ENCODE results near the gene PAF1. TPM values are rescaled to one million over a fixed set of nuclear protein-coding genes. Genes with fewer than 3 reads are reported as not detected.

PAF1 gene
- polyA plus RNA-seq, 2 of the 4 experiments (the other 2 are of a cell fraction), result 103 to 110 TPM

DNA sequence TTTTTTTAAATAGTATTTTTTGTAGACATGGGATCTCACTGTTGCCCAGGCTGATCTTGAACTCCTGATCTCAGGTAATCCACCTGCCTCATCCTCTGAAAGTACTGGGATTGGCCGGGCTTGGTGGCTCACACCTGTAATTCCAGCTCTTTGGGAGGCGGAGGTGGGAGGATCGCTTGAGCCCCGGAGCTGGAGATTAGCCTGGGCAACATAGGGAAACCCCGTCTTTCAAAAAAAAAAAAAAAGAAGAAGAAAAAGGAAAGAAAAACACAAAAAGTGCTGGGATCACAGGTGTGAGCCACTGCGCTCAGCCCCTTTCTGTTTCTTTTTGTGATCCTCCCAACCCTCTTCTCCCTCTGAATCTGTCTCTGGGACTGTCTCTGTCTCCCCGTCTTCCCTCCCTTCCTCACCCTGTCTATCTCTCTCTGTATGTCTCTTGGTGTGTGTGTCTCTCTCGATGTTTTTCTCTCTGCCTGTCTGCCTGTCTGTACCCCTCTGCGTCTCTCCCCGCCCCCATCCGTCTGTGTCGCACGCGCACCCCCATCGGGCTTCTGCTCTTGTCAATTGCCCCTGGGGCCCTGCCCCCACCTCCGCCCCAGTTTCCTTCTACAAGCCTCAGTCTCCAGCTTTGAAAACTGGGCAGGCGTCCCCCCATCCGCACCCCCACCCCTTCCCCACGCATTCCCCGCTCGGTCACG is 15.2 kb upstream of the PAF1 start:
- peak overlapping the region; percentile 94 to 99 for H3K27ac ChIP-seq
- WGBS (ENCODE audit: missing lambda C conversion rate), result 37% methylated on average over 17 of the region's 22 CpGs
- DNase-seq (ENCODE audit: low read depth in 1 of 2, low spot score in 1 of 2), result no peak
- TF ChIP-seq RAD21 (conservative IDR thresholded peaks at IDR 0.05 in 1 of 2, IDR thresholded peaks at IDR 0.05 in 1 of 2) (no peak), TFCP2L1 (CRISPR knock-in tag; IDR thresholded peaks at IDR 0.05) (peak; percentile 84), HOXA7 (CRISPR knock-in tag; IDR thresholded peaks at IDR 0.05) (0 out of 2 replicates have a peak, but pooled peaks have one; percentile 19), CEBPB (IDR thresholded peaks at IDR 0.05) (no peak), CHD2 (IDR thresholded peaks at IDR 0.05; ENCODE audit: low read length, partially characterized antibody) (peak; percentile 17), FOSL2 (IDR thresholded peaks at IDR 0.05) (no peak), FOSL2 (CRISPR knock-in tag; IDR thresholded peaks at IDR 0.05) (0 out of 2 replicates have a peak, but pooled peaks have one; percentile 42)
- TF ChIP-seq, protein P1, sequence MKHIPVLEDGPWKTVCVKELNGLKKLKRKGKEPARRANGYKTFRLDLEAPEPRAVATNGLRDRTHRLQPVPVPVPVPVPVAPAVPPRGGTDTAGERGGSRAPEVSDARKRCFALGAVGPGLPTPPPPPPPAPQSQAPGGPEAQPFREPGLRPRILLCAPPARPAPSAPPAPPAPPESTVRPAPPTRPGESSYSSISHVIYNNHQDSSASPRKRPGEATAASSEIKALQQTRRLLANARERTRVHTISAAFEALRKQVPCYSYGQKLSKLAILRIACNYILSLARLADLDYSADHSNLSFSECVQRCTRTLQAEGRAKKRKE (CRISPR knock-in tag; IDR thresholded peaks at IDR 0.05; ENCODE audit: low read depth), result no peak
- FAIRE-seq, result no peak
- no peaks in the 10 kb centered on the region for H3K9me3 ChIP-seq
- peaks cover 71% of the 10 kb centered on the region for H3K4me1 ChIP-seq
- peak overlapping the region; percentile 95 for H3K4me2 ChIP-seq
- peak overlapping the region; percentile 76 for H3K4me3 ChIP-seq
- ATAC-seq, result no peak
- ChIA-PET CTCF (interaction anchor here (1.6 to 21.4 kb wide), 4 partner anchors 8 to 127 kb away, joined by 4 to 457 read pairs (median 76); partner anchors contain the start of genes EID2B and RPS16), POLR2A (interaction anchor here (0.6 to 9.4 kb wide), 13 partner anchors 8 to 445 kb away, joined by 3 to 140 read pairs (median 5); partner anchors contain the start of genes MED29, PAF1, RPS16 and SAMD4B)

DNA sequence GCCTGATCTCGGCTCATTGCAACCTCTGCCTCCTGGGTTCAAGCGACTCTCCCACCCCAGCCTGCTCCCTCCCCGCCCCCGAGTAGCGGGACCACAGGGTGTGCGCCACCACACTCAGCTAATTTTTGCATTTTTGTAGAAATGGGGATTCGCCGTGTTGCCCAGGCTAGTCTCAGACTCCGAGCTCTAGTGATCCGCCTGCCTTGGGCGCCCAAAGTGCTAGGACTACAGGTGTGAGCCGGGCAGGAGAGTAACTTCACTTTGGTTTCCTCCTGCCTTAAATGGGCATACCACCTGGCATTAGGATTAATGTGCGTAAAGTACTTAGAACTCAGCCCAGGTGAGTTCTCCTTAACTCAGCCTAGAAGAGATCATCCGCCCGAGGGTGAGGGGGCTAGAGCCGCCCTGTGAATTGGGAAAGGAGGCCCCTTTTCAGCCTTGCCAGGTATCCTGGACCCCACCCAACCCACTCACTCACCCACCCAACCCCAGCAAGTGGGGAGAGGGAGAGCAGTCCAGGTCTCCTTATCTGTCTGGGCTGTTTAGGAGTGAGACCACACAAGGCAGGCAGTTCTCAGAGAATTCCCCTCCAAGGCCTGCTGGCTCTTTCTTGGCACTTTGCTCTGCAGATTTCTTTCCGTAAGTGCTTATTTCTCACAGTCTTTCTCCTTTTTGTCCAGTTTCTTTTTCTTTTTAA is 14.5 kb upstream of the PAF1 start:
- Histone ChIP-seq H3K4me3 (no peak overlapping the region), H3K4me1 (peaks cover 71% of the 10 kb centered on the region)
- POLR2A ChIA-PET, result interaction anchor here (0.6 to 9.4 kb wide), 10 partner anchors 9 to 758 kb away, joined by 3 to 140 read pairs (median 3); partner anchors contain the start of genes ACTN4, MED29, PAF1 and RPS16

DNA sequence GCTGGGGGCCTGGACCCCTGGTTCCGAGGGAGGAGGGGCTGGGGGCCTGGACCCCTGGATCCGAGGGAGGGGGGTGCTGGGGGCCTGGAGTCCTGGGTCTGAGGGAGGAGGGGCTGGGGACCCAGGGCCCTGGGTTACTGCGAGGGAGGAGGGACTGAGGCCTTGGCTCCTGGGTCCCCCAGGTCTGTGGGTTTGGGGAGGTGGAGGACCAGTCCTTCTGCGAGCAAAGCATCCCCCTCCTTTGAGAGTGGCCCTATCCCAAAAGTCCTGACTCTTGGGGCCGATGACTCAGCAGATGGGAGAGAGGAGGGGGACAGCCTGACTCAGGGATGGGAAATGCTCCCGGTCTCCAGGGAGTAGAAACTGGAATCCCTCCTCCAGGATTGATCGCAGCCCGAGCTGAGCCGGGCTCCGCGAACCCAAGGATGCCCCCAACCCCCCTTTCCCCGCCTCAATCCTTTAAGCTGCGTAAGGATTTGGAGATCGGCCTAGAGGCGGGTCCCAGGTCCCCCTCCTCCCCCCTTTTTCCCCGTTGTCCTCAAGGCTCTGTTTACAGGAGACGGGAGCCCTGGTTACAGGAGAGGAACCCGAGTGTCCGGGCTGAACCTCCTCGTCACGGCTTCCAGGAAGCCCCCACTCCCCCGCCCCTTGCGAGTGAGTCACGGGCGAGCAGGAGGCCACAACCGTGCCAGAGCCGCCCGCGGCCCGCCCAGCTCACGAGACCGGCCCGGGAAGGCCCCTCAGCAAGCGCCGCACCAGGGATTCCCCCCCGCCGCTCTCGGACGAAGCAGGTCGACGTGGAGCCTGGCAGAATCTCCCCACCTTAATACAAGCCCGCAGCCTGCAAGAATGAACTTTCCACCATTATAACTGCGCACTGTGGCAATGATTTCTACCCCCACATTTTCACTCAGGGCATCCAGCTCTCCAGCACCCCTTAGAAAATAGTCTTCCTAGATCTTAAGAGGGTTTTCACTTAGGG is 12.7 kb upstream of the PAF1 start:
- H3K9me3 ChIP-seq, result no peaks in the 10 kb centered on the region
- 2% methylated on average over 40 of the region's 43 CpGs for WGBS (ENCODE audit: missing lambda C conversion rate)
- CTCF ChIA-PET, result interaction anchor here (1.0 to 21.4 kb wide), 7 partner anchors 8 to 1170 kb away, joined by 3 to 484 read pairs (median 8); partner anchors contain the start of genes MED29, PAF1, PLEKHG2 and RPS16
- peak; percentile 65 for FAIRE-seq
- peaks cover 77% of the 10 kb centered on the region for H3K4me1 ChIP-seq
- H3K4me2 ChIP-seq, result peak overlapping the region; percentile 95
- H3K27ac ChIP-seq, result peak overlapping the region; percentile 94 to 99
- peak; percentile 21 to 49 for ATAC-seq
- peak; percentile 98 to 99 for DNase-seq (ENCODE audit: low read depth in 1 of 2, low spot score in 1 of 2)
- peak overlapping the region; percentile 43 for H3K4me3 ChIP-seq
- POLR2A ChIA-PET, result interaction anchor here (0.5 to 9.4 kb wide), 11 partner anchors 8 to 292 kb away, joined by 3 to 140 read pairs (median 3); partner anchors contain the start of genes EID2B, MED29, PAF1 and PLEKHG2
- TF ChIP-seq, protein P2, sequence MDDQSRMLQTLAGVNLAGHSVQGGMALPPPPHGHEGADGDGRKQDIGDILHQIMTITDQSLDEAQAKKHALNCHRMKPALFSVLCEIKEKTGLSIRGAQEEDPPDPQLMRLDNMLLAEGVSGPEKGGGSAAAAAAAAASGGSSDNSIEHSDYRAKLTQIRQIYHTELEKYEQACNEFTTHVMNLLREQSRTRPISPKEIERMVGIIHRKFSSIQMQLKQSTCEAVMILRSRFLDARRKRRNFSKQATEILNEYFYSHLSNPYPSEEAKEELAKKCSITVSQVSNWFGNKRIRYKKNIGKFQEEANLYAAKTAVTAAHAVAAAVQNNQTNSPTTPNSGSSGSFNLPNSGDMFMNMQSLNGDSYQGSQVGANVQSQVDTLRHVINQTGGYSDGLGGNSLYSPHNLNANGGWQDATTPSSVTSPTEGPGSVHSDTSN (IDR thresholded peaks at IDR 0.05), result peak; percentile 50; the same call in 1 of the 2 replicates
- TF ChIP-seq FOXS1 (CRISPR knock-in tag; IDR thresholded peaks at IDR 0.05) (no peak), ZSCAN20 (CRISPR knock-in tag; IDR thresholded peaks at IDR 0.05) (no peak), HEYL (CRISPR knock-in tag; IDR thresholded peaks at IDR 0.05) (no peak), SMC3 (IDR thresholded peaks at IDR 0.05) (peak; percentile 39; the same call in 1 of the 3 replicates), HOXB13 (CRISPR knock-in tag; IDR thresholded peaks at IDR 0.05; ENCODE audit: low read depth) (no peak), MAFK (IDR thresholded peaks at IDR 0.05; ENCODE audit: partially characterized antibody) (peak; percentile 100), RFX5 (IDR thresholded peaks at IDR 0.05) (peak; percentile 61; the same call in 1 of the 2 replicates), NPAS2 (CRISPR knock-in tag; IDR thresholded peaks at IDR 0.05; ENCODE audit: borderline replicate concordance) (no peak), EP300 (IDR thresholded peaks at IDR 0.05) (peak in 1 of 2 experiments; percentile 74; a peak in 3 of 5 replicates), CBX2 (IDR thresholded peaks at IDR 0.05; ENCODE audit: borderline replicate concordance, low read depth) (no peak), POLR2A (IDR thresholded peaks at IDR 0.05; ENCODE audit: low read length) (no peak), CBX8 (IDR thresholded peaks at IDR 0.05) (no peak), PHF8 (IDR thresholded peaks at IDR 0.05; ENCODE audit: borderline replicate concordance, low read depth) (no peak)
- TF ChIP-seq, protein P3, sequence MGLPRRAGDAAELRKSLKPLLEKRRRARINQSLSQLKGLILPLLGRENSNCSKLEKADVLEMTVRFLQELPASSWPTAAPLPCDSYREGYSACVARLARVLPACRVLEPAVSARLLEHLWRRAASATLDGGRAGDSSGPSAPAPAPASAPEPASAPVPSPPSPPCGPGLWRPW (IDR thresholded peaks at IDR 0.05), result no peak
- TF ChIP-seq, protein P4, sequence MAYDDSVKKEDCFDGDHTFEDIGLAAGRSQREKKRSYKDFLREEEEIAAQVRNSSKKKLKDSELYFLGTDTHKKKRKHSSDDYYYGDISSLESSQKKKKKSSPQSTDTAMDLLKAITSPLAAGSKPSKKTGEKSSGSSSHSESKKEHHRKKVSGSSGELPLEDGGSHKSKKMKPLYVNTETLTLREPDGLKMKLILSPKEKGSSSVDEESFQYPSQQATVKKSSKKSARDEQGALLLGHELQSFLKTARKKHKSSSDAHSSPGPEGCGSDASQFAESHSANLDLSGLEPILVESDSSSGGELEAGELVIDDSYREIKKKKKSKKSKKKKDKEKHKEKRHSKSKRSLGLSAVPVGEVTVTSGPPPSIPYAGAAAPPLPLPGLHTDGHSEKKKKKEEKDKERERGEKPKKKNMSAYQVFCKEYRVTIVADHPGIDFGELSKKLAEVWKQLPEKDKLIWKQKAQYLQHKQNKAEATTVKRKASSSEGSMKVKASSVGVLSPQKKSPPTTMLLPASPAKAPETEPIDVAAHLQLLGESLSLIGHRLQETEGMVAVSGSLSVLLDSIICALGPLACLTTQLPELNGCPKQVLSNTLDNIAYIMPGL (CRISPR knock-in tag; IDR thresholded peaks at IDR 0.05; ENCODE audit: borderline replicate concordance), result no peak

More for the DNA sequence above, 14.5 kb upstream of the PAF1 start:
- Histone ChIP-seq H3K4me2 (peak overlapping the region; percentile 95), H3K9me3 (no peaks in the 10 kb centered on the region), H3K27ac (peak overlapping the region; percentile 94 to 99)
- TF ChIP-seq ZC3H11A (IDR thresholded peaks at IDR 0.05) (no peak), MYC (IDR thresholded peaks at IDR 0.05; ENCODE audit: borderline replicate concordance, low read length) (no peak), ZFP36 (IDR thresholded peaks at IDR 0.05; ENCODE audit: borderline replicate concordance, partially characterized antibody) (no peak), POLR2AphosphoS2 (conservative IDR thresholded peaks at IDR 0.05; ENCODE audit: low read length) (0 out of 2 replicates have a peak, but pooled peaks have one; percentile 66)
- ATAC-seq (no peak), FAIRE-seq (no peak), DNase-seq (ENCODE audit: low read depth in 1 of 2, low spot score in 1 of 2) (peak in 1 of 2 experiments; percentile 33)
- WGBS (ENCODE audit: missing lambda C conversion rate), result 92% methylated on average over 17 of the region's 17 CpGs
- CTCF ChIA-PET, result interaction anchor here (0.6 to 21.4 kb wide), 7 partner anchors 7 to 63 kb away, joined by 3 to 457 read pairs (median 8); partner anchors contain the start of genes MED29, PAF1, RPS16 and SAMD4B
